Ovary (tissue), 9 donors: Measurements from ENCODE around the gene PSEN2. TPM values are rescaled to one million over a fixed set of nuclear protein-coding genes. Genes with fewer than 3 reads are reported as not detected.
"Not testable (repeated sequence)": the region's sequence is repeated elsewhere in the genome, so short reads cannot be mapped to it uniquely, and the experiment has no call there.

Experiments
- DNase-seq, 5 donors: peaks; one replicate each; pipeline ENCODE4 v3.0.0-alpha.2; 2019 to 2020
- H3K27ac ChIP-seq, 2 donors: fragments of 200-600 bp; one replicate each; pipeline versions ENCODE4 v1.5.1 to v1.8.0; 2019 to 2022
- H3K27me3 ChIP-seq: fragments of 200-600 bp; one replicate; pipeline ENCODE4 v1.8.0; 2022
- H3K36me3 ChIP-seq: fragments of 200-600 bp; sonication (generic); one replicate; pipeline ENCODE4 v1.5.1; 2019
- H3K4me1 ChIP-seq: one replicate; pipeline ENCODE4 v1.8.1; 2013; ENCODE audit warnings: mild to moderate bottlenecking, moderate library complexity; ENCODE audit not compliant: insufficient read depth
- H3K4me3 ChIP-seq: fragments of 200-600 bp; sonication (generic); one replicate; pipeline ENCODE4 v1.5.1; 2017
- H3K9me3 ChIP-seq, 2 donors: fragments of 200-600 bp in 1 of 2; sonication (generic) in 1 of 2; one replicate each; pipeline versions ENCODE4 v1.5.1 to v1.8.1; 2013 to 2019; ENCODE audit warnings: mild to moderate bottlenecking in 1 of 2, moderate library complexity in 1 of 2
- CTCF ChIP-seq, 3 donors: fragments of 450-650 bp in 2 of 3; fragments of 200-600 bp in 1 of 3; IDR thresholded peaks; one replicate each; pipeline versions ENCODE4 v1.5.1 to v1.8.0; 2016 to 2022; ENCODE audit warnings: antibody characterized with exemption in 3 of 3, mild to moderate bottlenecking in 1 of 3
- EP300 ChIP-seq: sonication (generic); formaldehyde crosslinking; IDR thresholded peaks from one replicate; pipeline ENCODE4 v1.6.1; 2017; ENCODE audit warnings: antibody characterized with exemption
- POLR2A ChIP-seq: fragments of 450-650 bp; IDR thresholded peaks from one replicate; pipeline ENCODE4 v1.6.1; 2017; ENCODE audit warnings: antibody characterized with exemption, mild to moderate bottlenecking, moderate library complexity
- WGBS, 3 donors: extraction: QIAGEN DNeasy Blood & Tissue Kit in 1 of 3; methylation state at CpG; one replicate each; pipeline versions ENCODE4 v1.1.5 to v1.1.7; 2013 to 2017; 5-methylcytosine and 5-hydroxymethylcytosine counted together
- intact Hi-C, 4 donors: fragments of 100-400 bp; cut with DNase I; formaldehyde crosslinking; loops; one replicate each; pipeline versions ENCODE4 v1.11.0 to v1.15.1; 2022 to 2023
- polyA plus RNA-seq, 2 donors: library from polyadenylated mRNA; stranded (reverse); fragments of 200-250 nt in 1 of 2; fragments of 350-450 nt in 1 of 2; fragmentation: Illumina TruSeq in 1 of 2; extraction: RNeasy Lipid Tissue Mini Kit (QIAGEN cat#74804) in 1 of 2; gene quantifications; one replicate each; pipeline ENCODE4 v1.2.3, GENCODE V29; 2013 to 2014
- total RNA-seq, 7 donors: library from RNA; depleted of rRNA in 2 of 7; stranded (reverse); fragments of >200 nt in 2 of 7; fragmentation: NEBNext Ultra II Directional in 3 of 7; extraction: Animal tissue kit (Norgen Biotek cat#: 25700) in 3 of 7; gene quantifications; one replicate each; pipeline versions ENCODE4 v1.1.0 to v1.2.4, GENCODE V29; 2016 to 2023
- donor health status: DM: no; HTN: no; CAD: no; lungs with moderate emphysema.
- donor health status: DM: no; HTN: no; CAD: no.
- donor health status: Bipolar disorder and iron deficiency.
- donor health status: DM: yes; HTN: yes; CAD: no.
- donor health status: DM: no; HTN: no; CAD: no.
- donor health status: DM: yes; HTN: yes; CAD: no.

The PSEN2 gene
- total and polyA plus RNA-seq, 9 donors, result 17.8 to 37.0 (median 24.6) TPM

- TF ChIP-seq EP300 (no peak), CTCF (IDR thresholded peaks at IDR 0.05) (no peak), POLR2A (no peak)
- H3K27ac ChIP-seq, result no peak overlapping the region
- H3K4me3 ChIP-seq, result no peak overlapping the region
- H3K27me3 ChIP-seq, result no peaks in the 10 kb centered on the region
- no peaks in the 10 kb centered on the region for H3K36me3 ChIP-seq
- WGBS, 3 donors, result 84 to 95% (median 93%) methylated on average over 9 of the region's 9 CpGs
- intact Hi-C loops, result loop anchor here in 1 of 4 donors (5.0 kb wide), 1 partner anchor 400 kb away; no protein-coding TSS in a partner anchor
- H3K4me1 ChIP-seq, result no peaks in the 10 kb centered on the region
- no peaks in the 10 kb centered on the region for H3K9me3 ChIP-seq
- no peak for DNase-seq
Observed at GRCh38 chr1:226832613-226833012, 37.8 kb upstream of the PSEN2 start.

- H3K4me3 ChIP-seq, DNase-seq, H3K9me3 ChIP-seq, H3K4me1 ChIP-seq, H3K27me3 ChIP-seq, H3K27ac ChIP-seq, H3K36me3 ChIP-seq: not testable (repeated sequence)
- intact Hi-C loops, result loop anchor here in 1 of 4 donors (5.0 kb wide), 1 partner anchor 402 kb away; no protein-coding TSS in a partner anchor
- WGBS, 3 donors, result 82 to 89% (median 83%) methylated on average over 6 of the region's 6 CpGs
Observed at GRCh38 chr1:226834179-226834578, 36.2 kb upstream of the PSEN2 start.

- H3K27me3 ChIP-seq, H3K9me3 ChIP-seq, H3K36me3 ChIP-seq, DNase-seq, intact Hi-C loops, H3K4me1 ChIP-seq, H3K4me3 ChIP-seq, H3K27ac ChIP-seq: not testable (repeated sequence)
- WGBS, 3 donors, result 86 to 89% (median 88%) methylated on average over 7 of the region's 7 CpGs
Observed at GRCh38 chr1:226835396-226835795, 35.0 kb upstream of the PSEN2 start.

GRCh38 chr1:226837966-226838365, 32.5 kb upstream of the PSEN2 start:
- H3K36me3 ChIP-seq, H3K27me3 ChIP-seq, intact Hi-C loops, H3K4me3 ChIP-seq, H3K27ac ChIP-seq, DNase-seq, H3K9me3 ChIP-seq, H3K4me1 ChIP-seq: not testable (repeated sequence)
- 87 to 95% (median 92%) methylated on average over 2 of the region's 2 CpGs for WGBS, 3 donors

- Histone ChIP-seq H3K4me3 (no peak overlapping the region), H3K27me3 (no peaks in the 10 kb centered on the region), H3K9me3 (no peaks in the 10 kb centered on the region), H3K4me1 (no peaks in the 10 kb centered on the region), H3K36me3 (no peaks in the 10 kb centered on the region), H3K27ac (no peak overlapping the region)
- intact Hi-C loops, result no loop called here
- TF ChIP-seq EP300 (no peak), CTCF (IDR thresholded peaks at IDR 0.05) (no peak), POLR2A (no peak)
- WGBS, 3 donors, result 89 to 92% (median 90%) methylated on average over 3 of the region's 3 CpGs
- no peak for DNase-seq
Observed at GRCh38 chr1:226838456-226838855, 32.0 kb upstream of the PSEN2 start.

- TF ChIP-seq POLR2A, result no peak
- TF ChIP-seq EP300, result no peak
- no peak for TF ChIP-seq CTCF (IDR thresholded peaks at IDR 0.05)
- H3K4me3 ChIP-seq, result no peak overlapping the region
- no peaks in the 10 kb centered on the region for H3K9me3 ChIP-seq
- intact Hi-C loops, result no loop called here
- H3K27me3 ChIP-seq, result no peaks in the 10 kb centered on the region
- no peak for DNase-seq
- no peak overlapping the region for H3K27ac ChIP-seq
- H3K4me1 ChIP-seq, result no peaks in the 10 kb centered on the region
- H3K36me3 ChIP-seq, result no peaks in the 10 kb centered on the region
Observed at GRCh38 chr1:226845624-226846023, 24.8 kb upstream of the PSEN2 start.
